ENCODE data around the gene MEGF6.

- TF ChIP-seq EZH2 (IDR thresholded peaks at IDR 0.05; ENCODE audit: borderline replicate concordance) (no peak), CTCF (IDR thresholded peaks at IDR 0.05; ENCODE audit: poor library complexity) (no peak), EZH2phosphoT487 (IDR thresholded peaks at IDR 0.05; ENCODE audit: low read depth, severe bottlenecking, unreplicated experiment) (no peak)
Measured at GRCh38 chr1:3456964-3457909, 154.1 kb downstream of the MEGF6 start.

Measured in hepatocyte (in vitro differentiated cells).